A549 treated with AZD2906 at 1 μM for 4 hours (cell line): Measurements from ENCODE around the gene ETV2. TPM values are rescaled to one million over a fixed set of nuclear protein-coding genes. Genes with fewer than 3 reads are reported as not detected.

Experiments
- total RNA-seq: library from RNA; stranded (reverse); fragments of 200-300 nt; extraction: Qiagen RNA extraction; gene quantifications from 5 replicates; pipeline ENCODE4 v1.2.3, GENCODE V29; 2022

Gene ETV2
- total RNA-seq: 1.7 to 3.4 TPM (median 2.7 TPM) in 5 replicates

GRCh38 chr19:35641515-35642151, at the start of gene ETV2:
TSS of gene ETV2 (plus strand) at chr19:35641745. CDS start at chr19:35642461, 716 bp downstream.

GRCh38 chr19:35612559-35613321, 28.8 kb upstream of the ETV2 start, which contains the start of gene HAUS5:
TSS of gene HAUS5 (plus strand) at chr19:35612735. CDS start at chr19:35612795, 60 bp downstream.

GRCh38 chr19:35628565-35629331, 12.8 kb upstream of the ETV2 start, which contains the start of gene RBM42:
TSS of gene RBM42 (plus strand) at chr19:35629036. CDS start at chr19:35629154, 118 bp downstream.

DNA sequence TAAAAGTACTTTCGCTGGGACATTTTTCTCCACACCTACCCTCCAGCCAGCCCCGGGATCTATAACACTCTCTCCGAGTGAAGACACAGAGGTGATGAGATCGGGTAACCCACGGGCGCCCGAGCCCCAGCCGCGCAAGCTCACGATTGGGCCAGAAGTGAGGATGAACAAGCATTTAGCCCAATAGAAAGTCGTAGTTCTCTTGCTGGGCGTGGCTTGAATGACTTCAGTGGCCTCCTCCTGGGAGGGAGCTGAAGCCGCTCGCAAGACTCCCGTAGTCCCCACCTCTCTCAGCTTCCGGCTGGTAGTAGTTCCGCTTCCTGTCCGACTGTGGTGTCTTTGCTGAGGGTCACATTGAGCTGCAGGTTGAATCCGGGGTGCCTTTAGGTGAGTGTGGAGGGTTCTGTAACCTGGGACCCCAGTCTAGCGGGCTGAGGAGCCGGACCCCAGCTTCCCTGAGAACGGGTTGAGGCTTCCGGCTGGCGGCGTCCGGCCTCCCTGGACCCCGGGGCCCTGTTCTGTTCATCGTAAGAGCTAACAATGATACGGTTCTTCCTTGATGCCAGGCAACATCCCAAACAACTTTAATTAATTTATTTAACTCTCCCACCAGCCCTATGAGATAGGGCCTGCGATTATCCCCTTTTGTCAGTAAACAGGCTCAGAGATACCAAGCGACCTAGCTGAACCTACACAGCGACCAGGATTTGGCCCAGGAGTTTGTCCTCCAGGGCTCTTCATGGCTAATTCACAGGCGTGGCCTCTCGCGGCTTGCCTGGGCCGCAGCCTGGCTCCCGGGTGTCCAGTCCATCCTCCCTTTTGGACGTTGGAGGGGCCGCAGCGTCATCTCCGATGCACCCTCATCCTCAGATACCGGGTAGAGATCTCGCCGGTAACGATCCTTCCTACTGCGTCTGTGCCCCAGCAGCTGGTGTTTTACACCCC, 6.7 kb downstream of the ETV2 start, which contains the start of gene COX6B1:
COX6B1 (plus strand) TSS at position 307 of the 945 bp plus-strand sequence. CDS start 2,921 bp downstream, outside the sequence.

GRCh38 chr19:35666251-35666913, 24.8 kb downstream of the ETV2 start, which contains the start of gene UPK1A:
TSS of gene UPK1A (plus strand) at chr19:35666517. CDS start at chr19:35666813, 296 bp downstream.

Other genes starting within 250 kb of the ETV2 start
- 0.02 TPM in 1 of 5 replicates, not detected in the others for gene FFAR2, start 193.5 kb upstream of the ETV2 start, total RNA-seq
- not detected in 5 replicates for gene KRTDAP, start 151.3 kb upstream of the ETV2 start, total RNA-seq
- 34.4 to 41.4 TPM (median 35.8 TPM) in 5 replicates for gene DMKN, start 128.1 kb upstream of the ETV2 start, total RNA-seq
- gene SBSN, start 113.4 kb upstream of the ETV2 start, total RNA-seq: 3.5 to 4.0 TPM (median 3.9 TPM) in 5 replicates
- gene GAPDHS, start 108.3 kb upstream of the ETV2 start, total RNA-seq: 0.08 to 0.14 TPM (median 0.10 TPM) in 5 replicates
- gene TMEM147, start 96.1 kb upstream of the ETV2 start, total RNA-seq: 346 to 443 TPM (median 420 TPM) in 5 replicates
- gene ATP4A, start 78.1 kb upstream of the ETV2 start, total RNA-seq: 0.06 to 0.14 TPM (median 0.13 TPM) in 4 of 5 replicates, not detected in the other
- not detected in 5 replicates for gene PMIS2, start 55.6 kb upstream of the ETV2 start, total RNA-seq
- gene HAUS5, start 29.0 kb upstream of the ETV2 start, total RNA-seq: 11.1 to 17.3 TPM (median 14.6 TPM) in 5 replicates
- gene RBM42, start 12.7 kb upstream of the ETV2 start, total RNA-seq: 150 to 223 TPM (median 210 TPM) in 5 replicates
- gene COX6B1, start 6.6 kb downstream of the ETV2 start, total RNA-seq: 1,342 to 1,451 TPM (median 1,370 TPM) in 5 replicates
- 0.55 to 1.1 TPM (median 1.1 TPM) in 5 replicates for gene UPK1A, start 24.8 kb downstream of the ETV2 start, total RNA-seq
- 0.05 TPM in 1 of 5 replicates, not detected in the others for gene ZBTB32, start 62.8 kb downstream of the ETV2 start, total RNA-seq
- gene KMT2B, start 76.3 kb downstream of the ETV2 start, total RNA-seq: 49.7 to 60.0 TPM (median 57.9 TPM) in 5 replicates
- gene IGFLR1, start 100.7 kb downstream of the ETV2 start, total RNA-seq: 10.9 to 12.5 TPM (median 11.8 TPM) in 5 replicates
- 22.6 to 29.2 TPM (median 25.6 TPM) in 5 replicates for gene U2AF1L4, start 103.7 kb downstream of the ETV2 start, total RNA-seq
- 266 to 332 TPM (median 283 TPM) in 5 replicates for gene PSENEN, start 103.9 kb downstream of the ETV2 start, total RNA-seq
- gene LIN37, start 106.8 kb downstream of the ETV2 start, total RNA-seq: 23.0 to 28.0 TPM (median 24.5 TPM) in 5 replicates
- 0.08 to 0.34 TPM (median 0.24 TPM) in 5 replicates for gene HSPB6, start 115.3 kb downstream of the ETV2 start, total RNA-seq
- 21.4 to 27.1 TPM (median 26.4 TPM) in 5 replicates for gene PROSER3, start 116.4 kb downstream of the ETV2 start, total RNA-seq
- gene ARHGAP33, start 133.8 kb downstream of the ETV2 start, total RNA-seq: 5.4 to 7.6 TPM (median 5.9 TPM) in 5 replicates
- gene PRODH2, start 171.1 kb downstream of the ETV2 start, total RNA-seq: 0.14 to 0.56 TPM (median 0.23 TPM) in 5 replicates
- gene NPHS1, start 210.8 kb downstream of the ETV2 start, total RNA-seq: 0.34 to 0.71 TPM (median 0.49 TPM) in 5 replicates
- gene KIRREL2, start 215.2 kb downstream of the ETV2 start, total RNA-seq: 0.39 to 0.59 TPM (median 0.44 TPM) in 5 replicates
- 70.1 to 97.9 TPM (median 93.9 TPM) in 5 replicates for gene APLP1, start 226.8 kb downstream of the ETV2 start, total RNA-seq